Kidney epithelial cell (primary cell): ENCODE results near the gene CHCT1. TPM values are rescaled to one million over a fixed set of nuclear protein-coding genes. Genes with fewer than 3 reads are reported as not detected.

Source experiments
- DNase-seq: peaks from one replicate; pipeline ENCODE4 v3.0.0-alpha.2; 2010; ENCODE audit warnings: low read depth
- H3K27me3 ChIP-seq: 2 replicates; pipeline ENCODE4 v1.6.0; 2011; ENCODE audit warnings: low read length; ENCODE audit not compliant: control insufficient read depth, insufficient read depth
- H3K36me3 ChIP-seq: 2 replicates; pipeline ENCODE4 v1.5.1; 2011; ENCODE audit warnings: low read length; ENCODE audit not compliant: control insufficient read depth, insufficient read depth
- H3K4me3 ChIP-seq: 2 replicates; pipeline ENCODE4 v1.5.1; 2011; ENCODE audit warnings: low read depth, mild to moderate bottlenecking, control low read depth, low read length
- total RNA-seq: library from RNA; depleted of rRNA; stranded (reverse); fragments of >200 nt; gene quantifications from 2 replicates; pipeline ENCODE4 v1.2.3, GENCODE V29; 2015
- TF ChIP-seq, protein P1 (sequence below): IDR thresholded peaks from 2 replicates; pipeline ENCODE4 v1.5.1; 2011; ENCODE audit warnings: mild to moderate bottlenecking, moderate library complexity, low read length, control low read depth, inconsistent platforms; ENCODE audit not compliant: insufficient read depth, poor library complexity, severe bottlenecking

CHCT1 gene
- total RNA-seq, 1 donor from 2014 or later, result not detected

DNA sequence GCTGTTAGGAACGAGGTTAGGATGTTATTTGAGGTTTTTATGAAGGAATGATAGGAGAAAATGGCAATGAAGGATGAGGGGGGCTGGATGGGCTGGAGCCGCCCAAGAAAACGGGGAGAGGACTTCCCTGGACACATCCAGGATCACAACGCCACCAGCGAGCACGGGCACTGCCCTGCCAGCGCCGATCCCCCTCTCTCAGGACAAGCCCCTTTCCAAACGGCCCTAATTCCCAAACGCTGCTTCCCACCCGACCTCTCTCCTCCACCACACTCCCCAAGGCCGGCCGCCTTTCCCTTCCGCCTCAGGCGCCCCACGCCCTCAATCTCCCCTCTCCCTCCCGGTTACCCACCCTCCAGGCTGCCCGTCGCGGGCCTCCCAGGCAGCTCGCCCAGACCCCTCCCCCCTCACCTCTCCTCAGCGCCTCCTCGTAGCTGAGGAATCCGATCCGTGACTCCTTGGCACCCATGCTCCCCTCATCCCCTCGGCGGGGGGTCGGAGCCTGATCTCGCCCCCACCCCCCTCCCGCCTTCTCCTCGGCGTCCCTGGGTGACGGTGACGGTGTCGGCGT lies 30.7 kb upstream of the CHCT1 start:
- no peak for DNase-seq
- no peaks in the 10 kb centered on the region for H3K27me3 ChIP-seq
- no peaks in the 10 kb centered on the region for H3K36me3 ChIP-seq
- TF ChIP-seq, protein P1, sequence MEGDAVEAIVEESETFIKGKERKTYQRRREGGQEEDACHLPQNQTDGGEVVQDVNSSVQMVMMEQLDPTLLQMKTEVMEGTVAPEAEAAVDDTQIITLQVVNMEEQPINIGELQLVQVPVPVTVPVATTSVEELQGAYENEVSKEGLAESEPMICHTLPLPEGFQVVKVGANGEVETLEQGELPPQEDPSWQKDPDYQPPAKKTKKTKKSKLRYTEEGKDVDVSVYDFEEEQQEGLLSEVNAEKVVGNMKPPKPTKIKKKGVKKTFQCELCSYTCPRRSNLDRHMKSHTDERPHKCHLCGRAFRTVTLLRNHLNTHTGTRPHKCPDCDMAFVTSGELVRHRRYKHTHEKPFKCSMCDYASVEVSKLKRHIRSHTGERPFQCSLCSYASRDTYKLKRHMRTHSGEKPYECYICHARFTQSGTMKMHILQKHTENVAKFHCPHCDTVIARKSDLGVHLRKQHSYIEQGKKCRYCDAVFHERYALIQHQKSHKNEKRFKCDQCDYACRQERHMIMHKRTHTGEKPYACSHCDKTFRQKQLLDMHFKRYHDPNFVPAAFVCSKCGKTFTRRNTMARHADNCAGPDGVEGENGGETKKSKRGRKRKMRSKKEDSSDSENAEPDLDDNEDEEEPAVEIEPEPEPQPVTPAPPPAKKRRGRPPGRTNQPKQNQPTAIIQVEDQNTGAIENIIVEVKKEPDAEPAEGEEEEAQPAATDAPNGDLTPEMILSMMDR, result no peak
- peak overlapping the region; percentile 61 for H3K4me3 ChIP-seq

DNA sequence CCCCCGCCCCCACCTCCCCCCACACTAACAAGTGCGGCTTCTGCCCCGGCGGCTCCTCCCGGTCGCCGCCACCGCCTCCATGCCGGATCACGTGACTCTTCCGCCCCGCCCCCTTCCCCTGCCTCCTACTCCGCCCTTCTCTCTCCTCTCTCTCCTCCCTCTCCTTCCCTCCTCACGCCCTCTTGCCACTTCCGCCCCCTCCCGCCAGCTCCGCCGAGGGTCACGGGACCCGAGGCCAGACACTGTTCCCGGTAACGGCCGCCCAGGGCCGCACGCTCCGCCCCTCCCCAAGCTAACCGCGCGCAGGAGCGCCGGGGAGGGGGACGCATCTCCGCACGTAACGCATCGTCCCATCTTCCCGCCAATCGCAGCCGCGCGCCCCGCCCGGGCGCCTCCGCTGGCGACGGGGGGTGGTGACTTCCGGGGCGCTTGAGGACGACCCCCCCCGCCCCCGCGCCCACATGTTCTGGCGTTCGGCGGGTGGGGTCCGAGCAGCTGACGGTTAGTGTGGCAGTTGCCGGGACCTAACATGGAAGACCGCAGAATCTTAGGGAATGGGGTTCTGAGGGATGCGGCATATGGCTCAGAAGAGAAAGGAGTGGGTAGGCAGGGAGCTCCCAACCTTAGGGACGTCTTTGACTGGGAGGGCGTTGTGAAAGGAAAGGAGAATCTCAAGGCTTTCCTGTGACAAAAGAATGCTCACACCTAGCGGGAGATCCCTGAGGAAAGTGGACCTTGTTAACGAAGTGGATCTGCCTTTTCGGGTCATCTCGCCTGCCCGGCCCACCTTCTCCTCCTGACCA lies 30.0 kb upstream of the CHCT1 start, which contains the start of gene USP32:
Gene USP32, minus strand, starts transcription at position 92 of the 803 bp plus-strand sequence. CDS start 194 bp downstream, outside the sequence.
- DNase-seq, result peak; percentile 82
- Histone ChIP-seq H3K36me3 (no peaks in the 10 kb centered on the region), H3K27me3 (no peaks in the 10 kb centered on the region), H3K4me3 (peak within 1 kb of the TSS; percentile 61)
- TF ChIP-seq, protein P1, result no peak

DNA sequence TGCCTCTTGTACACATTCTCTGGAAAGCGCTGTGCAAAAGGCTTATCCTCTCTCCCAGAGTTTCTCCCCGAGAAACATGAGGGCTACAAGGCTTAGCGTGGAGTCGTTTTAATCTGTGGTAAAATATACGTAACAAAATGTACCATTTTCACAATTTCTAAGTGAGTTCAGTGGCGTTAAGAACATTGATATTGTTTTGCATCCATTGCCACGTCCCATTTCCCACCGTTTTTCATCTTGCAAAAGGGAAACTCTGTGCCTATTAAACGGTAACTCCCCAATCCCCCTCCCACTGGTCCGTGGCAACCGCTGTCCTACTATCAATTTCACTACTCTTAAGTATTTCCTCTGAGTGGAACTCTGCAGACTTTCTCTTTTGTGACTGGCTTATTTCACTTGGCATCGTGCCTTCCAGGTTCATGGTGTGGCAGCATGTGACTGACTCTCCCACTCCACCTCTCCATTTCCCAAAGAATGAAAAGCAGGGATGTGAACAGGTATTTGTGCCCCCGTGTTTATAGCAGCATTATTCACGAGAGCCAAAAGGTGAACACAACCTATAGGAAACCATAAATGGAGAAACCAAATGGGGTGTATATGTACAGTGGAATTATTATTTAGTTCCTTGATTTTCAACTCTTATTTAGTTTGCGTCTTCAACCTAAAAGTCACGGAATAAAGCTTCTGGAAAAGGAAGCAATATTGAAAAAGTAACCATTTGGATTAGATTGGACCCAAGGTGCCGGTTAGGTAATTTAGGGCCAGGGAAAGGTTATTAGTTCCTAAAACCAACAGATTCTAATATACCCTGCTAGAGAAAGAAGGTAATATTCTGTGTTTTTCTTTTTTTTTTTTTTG lies 29.2 kb upstream of the CHCT1 start:
- no peak for DNase-seq
- peak overlapping the region; percentile 61 for H3K4me3 ChIP-seq
- H3K27me3 ChIP-seq, result no peaks in the 10 kb centered on the region
- no peaks in the 10 kb centered on the region for H3K36me3 ChIP-seq
- TF ChIP-seq, protein P1, result no peak

DNA sequence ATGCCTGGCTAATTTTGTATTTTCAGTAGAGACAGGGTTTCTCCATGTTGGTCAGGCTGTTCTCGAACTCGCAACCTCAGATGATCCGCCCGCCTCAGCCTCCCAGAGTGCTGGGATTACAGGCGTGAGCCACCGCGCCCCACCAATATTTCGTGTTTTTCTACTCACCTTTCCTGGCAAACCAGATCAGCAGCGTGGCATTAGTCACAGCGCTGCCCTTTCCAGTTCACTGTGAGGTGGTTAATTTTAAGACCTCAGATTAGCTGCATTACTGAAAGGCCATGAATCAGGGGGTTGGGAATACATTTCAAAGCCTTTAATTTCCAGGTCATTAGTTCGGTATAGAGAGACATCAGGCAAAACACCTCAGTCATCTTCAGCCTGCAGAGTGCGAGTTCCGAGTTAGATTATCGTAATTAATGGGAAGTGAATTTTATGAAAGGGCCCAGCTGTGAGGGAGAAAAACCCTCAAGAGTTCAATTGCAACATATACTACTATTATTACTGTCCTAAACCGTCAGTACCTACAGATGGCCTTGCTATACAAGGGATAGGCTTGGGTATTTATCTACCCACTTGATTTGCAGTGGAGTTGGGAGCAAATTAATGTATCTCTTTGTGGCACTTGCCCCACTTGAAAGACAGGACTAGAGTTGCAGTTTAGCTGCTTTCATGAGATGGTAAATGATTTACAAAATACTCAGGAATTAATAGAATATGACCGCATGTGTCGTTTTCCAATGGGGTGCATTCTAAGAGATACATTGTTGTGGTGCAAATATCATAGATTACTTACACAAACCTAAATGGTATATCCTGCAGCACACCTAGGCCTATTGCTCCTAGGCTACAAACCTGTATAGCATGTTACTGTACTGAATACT lies 28.2 kb upstream of the CHCT1 start:
- Histone ChIP-seq H3K4me3 (no peak overlapping the region), H3K27me3 (no peaks in the 10 kb centered on the region), H3K36me3 (no peaks in the 10 kb centered on the region)
- TF ChIP-seq, protein P1, result no peak
- DNase-seq, result no peak

DNA sequence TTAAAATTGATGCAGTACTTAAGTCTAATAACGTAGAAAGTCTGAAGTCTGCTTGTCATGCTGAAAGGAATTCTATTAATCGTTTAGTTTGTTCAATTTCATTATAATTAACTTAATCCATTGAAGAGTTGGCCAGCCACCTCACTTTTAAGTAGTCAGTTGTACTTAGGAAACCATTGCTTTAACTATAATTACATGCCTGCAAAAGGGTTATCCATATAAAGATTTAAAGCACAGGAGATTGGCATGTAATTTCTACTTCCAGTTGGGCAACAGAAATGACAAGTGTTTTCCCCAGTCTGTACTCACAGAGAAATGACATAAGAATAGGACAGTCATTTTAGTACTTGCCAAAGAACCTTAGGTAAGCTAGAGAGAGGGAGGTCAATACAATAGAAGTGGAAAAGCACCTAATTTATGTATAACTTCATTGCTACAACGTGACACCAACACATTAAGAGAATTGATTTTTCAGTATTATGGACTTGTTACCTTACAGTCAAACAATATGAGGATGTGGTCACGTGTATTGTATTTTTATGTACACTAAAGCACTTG lies 26.7 kb upstream of the CHCT1 start:
- TF ChIP-seq, protein P1, result no peak
- no peaks in the 10 kb centered on the region for H3K27me3 ChIP-seq
- no peak overlapping the region for H3K4me3 ChIP-seq

More for the DNA sequence above, 26.7 kb upstream of the CHCT1 start:
- DNase-seq, result no peak
- no peaks in the 10 kb centered on the region for H3K36me3 ChIP-seq
